Neural cell (in vitro differentiated cells): Measurements from ENCODE around the gene MUC5B.

ENCODE experiments used
- EP300 ChIP-seq: fragments of 450-650 bp; conservative IDR thresholded peaks from 2 replicates; pipeline ENCODE4 v1.6.1; 2014; ENCODE audit warnings: antibody characterized with exemption, mild to moderate bottlenecking, moderate library complexity; ENCODE audit not compliant: poor library complexity, severe bottlenecking
- EZH2 ChIP-seq: fragments of 200-600, 300-800 bp; shearing (Covaris generic), sonication (generic); IDR thresholded peaks from 2 replicates; pipeline ENCODE4 v1.6.1; 2014; ENCODE audit warnings: antibody characterized with exemption, low read length, borderline replicate concordance, mild to moderate bottlenecking; ENCODE audit not compliant: insufficient read depth, poor library complexity, severe bottlenecking
- RAD21 ChIP-seq: fragments of 450-650 bp; conservative IDR thresholded peaks from 2 replicates; pipeline ENCODE4 v1.6.1; 2014; ENCODE audit warnings: antibody characterized with exemption, mild to moderate bottlenecking, moderate library complexity
- TAF1 ChIP-seq: IDR thresholded peaks from 2 replicates; pipeline ENCODE4 v1.6.1; 2012; ENCODE audit warnings: low read depth
- TF ChIP-seq, protein P1 (sequence below): fragments of 450-650 bp; IDR thresholded peaks from 2 replicates; pipeline ENCODE4 v1.5.1; 2014; ENCODE audit warnings: antibody characterized with exemption, mild to moderate bottlenecking, moderate library complexity; ENCODE audit not compliant: poor library complexity, severe bottlenecking
- TF ChIP-seq, protein P2 (sequence below): IDR thresholded peaks from 2 replicates; pipeline ENCODE4 v1.6.1; 2012; ENCODE audit warnings: borderline replicate concordance

DNA sequence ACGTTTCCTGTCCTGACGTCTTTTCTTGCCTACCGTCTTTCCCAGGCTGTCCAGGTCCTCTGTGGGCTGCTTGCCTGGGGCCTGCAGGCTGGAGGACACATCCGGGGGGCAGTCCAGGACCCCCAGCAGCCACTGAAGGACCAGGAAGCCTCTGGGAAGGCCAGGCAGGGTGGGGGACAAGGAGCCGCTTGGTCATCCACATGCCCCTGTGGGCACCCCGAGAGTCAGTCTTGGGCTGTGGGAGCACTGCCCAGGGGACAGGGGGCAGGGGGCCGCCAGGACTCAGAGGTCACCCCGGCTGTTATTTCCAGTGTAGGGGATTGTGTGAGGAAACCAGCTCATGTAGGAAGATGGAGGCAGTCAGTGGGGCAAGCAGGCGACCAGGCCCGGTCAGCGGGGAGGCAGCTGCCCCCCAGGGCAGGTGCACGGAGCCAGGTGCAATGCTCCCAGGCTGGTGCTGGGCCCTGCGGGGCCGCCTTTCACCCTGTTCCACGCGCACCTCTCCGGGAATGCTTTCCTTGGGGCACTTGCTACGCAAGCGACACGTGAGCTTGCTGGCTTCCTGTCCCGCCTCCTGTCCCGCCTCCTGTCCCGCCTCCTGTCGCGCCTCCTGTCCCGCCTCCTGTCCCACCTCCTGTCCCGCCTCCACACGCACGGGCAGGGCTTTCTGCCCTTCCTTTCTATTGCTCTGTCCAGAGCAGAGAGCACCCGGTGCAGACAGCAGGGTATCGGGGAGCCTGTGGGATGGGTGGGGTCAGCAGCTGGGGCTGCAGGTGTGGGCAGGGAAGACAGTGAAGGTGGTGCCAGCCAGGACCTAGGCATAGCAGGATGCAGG, 39.5 kb downstream of the MUC5B start:
- TF ChIP-seq, protein P1, sequence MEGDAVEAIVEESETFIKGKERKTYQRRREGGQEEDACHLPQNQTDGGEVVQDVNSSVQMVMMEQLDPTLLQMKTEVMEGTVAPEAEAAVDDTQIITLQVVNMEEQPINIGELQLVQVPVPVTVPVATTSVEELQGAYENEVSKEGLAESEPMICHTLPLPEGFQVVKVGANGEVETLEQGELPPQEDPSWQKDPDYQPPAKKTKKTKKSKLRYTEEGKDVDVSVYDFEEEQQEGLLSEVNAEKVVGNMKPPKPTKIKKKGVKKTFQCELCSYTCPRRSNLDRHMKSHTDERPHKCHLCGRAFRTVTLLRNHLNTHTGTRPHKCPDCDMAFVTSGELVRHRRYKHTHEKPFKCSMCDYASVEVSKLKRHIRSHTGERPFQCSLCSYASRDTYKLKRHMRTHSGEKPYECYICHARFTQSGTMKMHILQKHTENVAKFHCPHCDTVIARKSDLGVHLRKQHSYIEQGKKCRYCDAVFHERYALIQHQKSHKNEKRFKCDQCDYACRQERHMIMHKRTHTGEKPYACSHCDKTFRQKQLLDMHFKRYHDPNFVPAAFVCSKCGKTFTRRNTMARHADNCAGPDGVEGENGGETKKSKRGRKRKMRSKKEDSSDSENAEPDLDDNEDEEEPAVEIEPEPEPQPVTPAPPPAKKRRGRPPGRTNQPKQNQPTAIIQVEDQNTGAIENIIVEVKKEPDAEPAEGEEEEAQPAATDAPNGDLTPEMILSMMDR = no peak
- peak; percentile 39 for TF ChIP-seq EP300
- TF ChIP-seq, protein P2, sequence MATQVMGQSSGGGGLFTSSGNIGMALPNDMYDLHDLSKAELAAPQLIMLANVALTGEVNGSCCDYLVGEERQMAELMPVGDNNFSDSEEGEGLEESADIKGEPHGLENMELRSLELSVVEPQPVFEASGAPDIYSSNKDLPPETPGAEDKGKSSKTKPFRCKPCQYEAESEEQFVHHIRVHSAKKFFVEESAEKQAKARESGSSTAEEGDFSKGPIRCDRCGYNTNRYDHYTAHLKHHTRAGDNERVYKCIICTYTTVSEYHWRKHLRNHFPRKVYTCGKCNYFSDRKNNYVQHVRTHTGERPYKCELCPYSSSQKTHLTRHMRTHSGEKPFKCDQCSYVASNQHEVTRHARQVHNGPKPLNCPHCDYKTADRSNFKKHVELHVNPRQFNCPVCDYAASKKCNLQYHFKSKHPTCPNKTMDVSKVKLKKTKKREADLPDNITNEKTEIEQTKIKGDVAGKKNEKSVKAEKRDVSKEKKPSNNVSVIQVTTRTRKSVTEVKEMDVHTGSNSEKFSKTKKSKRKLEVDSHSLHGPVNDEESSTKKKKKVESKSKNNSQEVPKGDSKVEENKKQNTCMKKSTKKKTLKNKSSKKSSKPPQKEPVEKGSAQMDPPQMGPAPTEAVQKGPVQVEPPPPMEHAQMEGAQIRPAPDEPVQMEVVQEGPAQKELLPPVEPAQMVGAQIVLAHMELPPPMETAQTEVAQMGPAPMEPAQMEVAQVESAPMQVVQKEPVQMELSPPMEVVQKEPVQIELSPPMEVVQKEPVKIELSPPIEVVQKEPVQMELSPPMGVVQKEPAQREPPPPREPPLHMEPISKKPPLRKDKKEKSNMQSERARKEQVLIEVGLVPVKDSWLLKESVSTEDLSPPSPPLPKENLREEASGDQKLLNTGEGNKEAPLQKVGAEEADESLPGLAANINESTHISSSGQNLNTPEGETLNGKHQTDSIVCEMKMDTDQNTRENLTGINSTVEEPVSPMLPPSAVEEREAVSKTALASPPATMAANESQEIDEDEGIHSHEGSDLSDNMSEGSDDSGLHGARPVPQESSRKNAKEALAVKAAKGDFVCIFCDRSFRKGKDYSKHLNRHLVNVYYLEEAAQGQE = no peak
- no peak for TF ChIP-seq TAF1
- no peak for TF ChIP-seq RAD21
- TF ChIP-seq EZH2 = no peak
